DMS79 treated with DMSO at 0.1 percent for 48 hours (cell line): ENCODE data around the gene ACSL4.
"Not testable (repeated sequence)": the region's sequence is repeated elsewhere in the genome, so short reads cannot be mapped to it uniquely, and the experiment has no call there.

ENCODE experiments used
- DNase-seq: peaks from one replicate; lab custom pipeline; 2025; lab: John Stamatoyannopoulos, UW

The ACSL4 gene

DNA sequence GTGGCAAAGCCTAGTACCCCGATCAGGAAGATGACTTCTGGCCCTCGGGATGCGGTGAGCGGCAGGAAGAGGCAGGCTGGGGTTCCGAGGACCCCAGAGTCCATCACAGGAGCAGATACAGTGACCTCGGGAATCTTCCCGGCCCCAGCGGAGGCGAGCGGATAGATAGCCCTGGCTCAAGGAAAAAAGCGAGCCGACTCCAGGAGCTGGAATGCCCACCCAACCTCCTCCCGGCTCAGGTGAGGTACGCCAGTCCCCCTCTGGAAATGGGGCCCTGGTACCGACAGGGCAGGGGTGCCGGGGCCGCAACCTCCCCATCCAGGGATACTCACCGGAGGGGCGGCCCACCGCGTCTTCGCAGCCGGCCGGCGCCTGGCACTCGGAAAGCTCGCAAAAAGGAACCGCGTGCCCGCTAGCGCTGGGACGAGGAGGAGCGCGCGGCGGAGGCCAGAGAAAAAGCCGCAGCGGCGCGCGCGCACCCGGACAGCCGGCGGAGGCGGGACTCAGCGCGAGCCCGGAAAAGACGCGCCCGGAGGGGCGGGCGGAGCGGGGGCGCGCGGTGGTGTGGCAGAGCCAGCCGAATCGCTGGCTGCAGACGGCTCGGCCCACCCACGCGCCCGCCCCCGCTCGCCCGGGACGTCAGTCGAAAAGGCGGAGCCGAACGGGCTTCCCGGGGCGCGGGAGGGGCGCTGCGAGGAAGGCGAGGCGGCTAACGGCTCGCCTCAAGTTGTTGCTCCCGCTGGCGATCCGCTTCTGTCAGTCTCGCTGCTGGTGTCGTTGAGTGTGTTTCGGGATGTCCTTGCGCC is at the start of gene ACSL4:
ACSL4 (minus strand) TSS at position 451 of the 806 bp plus-strand sequence. CDS start 49,894 bp downstream, outside the sequence.
- peak; percentile 47 for DNase-seq

DNA sequence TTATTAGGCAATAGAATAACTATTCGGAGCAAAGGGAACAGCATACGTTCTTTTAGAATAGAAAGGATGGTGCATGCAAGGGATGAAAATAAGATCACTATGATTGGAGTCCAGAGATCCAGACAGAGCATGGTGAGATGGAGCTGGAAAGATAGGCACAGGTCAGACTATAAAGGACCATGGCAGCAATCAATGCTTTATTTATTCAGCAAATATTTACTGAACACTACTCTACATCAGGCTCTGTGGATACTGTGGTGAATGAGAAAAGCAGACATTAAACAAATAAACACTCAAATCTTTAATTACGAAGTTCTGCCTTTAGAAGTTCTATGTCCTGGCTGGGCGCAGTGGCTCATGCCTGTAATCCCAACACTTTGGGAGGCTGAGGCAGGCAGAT is 44.7 kb upstream of the ACSL4 start:
- no peak for DNase-seq

DNA sequence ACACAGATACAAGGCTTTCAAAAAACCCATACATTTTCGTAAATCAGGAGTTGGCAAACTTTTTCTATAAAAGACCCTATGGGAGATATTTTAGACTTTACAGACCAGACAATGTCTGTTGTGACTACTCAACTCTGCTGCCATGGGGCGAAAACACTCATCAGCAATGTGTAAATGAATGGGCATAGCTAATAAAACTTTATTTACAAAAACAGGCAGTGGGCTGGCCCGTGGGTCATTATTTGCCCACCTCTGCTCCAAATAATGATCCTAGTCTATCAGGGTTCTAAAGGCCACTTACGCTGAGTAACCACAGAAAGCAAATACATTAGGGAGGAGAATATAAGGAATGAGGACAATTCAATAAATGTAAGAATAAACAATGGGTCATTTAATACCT is 43.9 kb upstream of the ACSL4 start:
- DNase-seq: no peak

DNA sequence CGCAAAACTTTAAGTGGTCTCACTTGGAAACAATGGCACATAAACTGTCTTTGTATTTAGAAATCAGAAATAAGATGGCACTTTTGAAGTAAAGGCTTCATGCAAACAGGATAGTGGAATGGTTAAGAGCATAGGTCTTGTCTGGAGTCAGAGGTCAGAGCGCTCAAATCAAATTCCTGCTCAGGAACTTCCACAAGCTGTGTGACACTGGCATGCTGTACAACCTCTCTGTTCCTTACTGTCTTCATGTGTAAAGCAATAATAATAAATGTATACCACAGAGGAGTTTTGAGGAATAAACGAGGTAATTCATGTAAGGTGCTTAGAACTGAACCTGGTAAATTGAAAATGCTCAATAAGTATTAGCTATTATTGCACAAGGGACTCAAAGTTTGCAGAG is 43.4 kb upstream of the ACSL4 start:
- DNase-seq: no peak

DNA sequence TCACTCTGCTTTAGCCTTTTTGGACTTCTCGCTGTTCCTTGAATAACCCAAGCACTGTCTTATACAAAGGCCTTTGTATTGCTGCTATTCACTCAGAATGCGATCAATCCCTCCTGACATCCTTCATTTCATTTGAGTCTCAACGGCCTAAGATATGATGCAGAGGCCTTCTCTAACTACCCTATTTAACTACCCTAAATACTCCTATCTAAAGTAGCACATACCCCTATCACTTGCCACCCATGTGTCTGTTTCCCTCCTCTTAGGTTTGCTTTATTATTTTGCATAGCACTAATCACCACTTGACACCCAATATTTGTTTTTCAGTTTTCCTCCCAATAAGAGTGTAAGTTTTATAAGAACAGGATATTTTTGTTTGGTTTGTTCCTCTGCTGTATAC is 42.3 kb upstream of the ACSL4 start:
- DNase-seq: no peak

DNA sequence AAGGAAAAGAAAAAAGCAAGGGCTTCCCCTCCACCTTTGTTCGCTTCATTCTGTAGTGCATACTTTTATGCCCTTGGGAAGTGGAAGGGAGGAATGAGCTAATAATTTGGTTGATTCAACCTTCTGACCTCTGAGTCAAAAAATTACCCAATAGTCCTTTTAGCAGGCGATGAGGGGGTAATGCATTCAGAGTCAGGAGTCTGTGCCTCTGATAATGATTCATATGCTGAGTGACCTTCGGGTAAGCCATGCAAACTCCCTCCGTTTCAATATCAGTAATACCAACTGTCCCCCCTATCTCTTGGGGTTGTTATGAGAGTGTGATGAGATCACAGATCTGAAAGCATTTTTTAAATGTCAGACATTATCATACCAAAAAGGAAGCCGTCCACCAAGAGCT is 41.6 kb upstream of the ACSL4 start:
- DNase-seq: no peak

DNA sequence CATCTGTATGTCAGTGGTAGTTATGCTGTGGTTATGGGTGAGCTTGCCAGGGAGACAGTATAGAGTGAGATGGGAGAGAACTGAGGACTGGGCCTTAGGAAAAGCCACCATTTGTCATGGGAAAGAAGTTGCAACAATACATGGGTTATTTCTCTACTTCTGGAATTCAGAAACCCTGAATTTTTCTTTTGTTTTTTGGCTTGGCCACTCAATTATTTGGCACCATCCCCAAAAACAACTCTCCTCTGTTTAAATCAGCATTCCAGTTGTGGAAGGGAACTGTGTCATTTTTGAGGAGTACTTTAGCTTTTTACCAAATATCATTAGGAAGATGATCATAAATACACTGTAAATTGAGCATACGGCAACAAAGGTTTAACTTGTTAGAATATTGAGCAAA is 41.1 kb upstream of the ACSL4 start:
- DNase-seq: no peak

DNA sequence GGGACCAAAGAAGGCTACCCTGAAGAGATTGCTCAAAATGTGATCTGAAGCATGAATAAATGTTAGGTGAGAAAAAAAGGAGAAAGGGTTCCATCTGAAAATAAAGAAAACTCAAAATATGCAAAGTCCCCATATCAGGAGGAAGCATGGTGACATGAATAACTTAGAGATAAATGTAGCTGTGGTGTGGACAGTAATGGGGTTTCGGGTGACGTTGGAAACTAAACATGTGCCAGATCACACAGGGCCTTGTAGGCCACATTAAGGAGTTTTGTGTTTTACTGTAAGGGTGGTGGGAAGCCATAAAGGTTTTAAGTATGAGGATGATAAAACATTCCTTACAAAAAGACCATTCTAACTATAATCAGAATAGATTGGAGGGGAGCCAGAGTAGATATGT is 40.3 kb upstream of the ACSL4 start:
- DNase-seq: no peak

DNA sequence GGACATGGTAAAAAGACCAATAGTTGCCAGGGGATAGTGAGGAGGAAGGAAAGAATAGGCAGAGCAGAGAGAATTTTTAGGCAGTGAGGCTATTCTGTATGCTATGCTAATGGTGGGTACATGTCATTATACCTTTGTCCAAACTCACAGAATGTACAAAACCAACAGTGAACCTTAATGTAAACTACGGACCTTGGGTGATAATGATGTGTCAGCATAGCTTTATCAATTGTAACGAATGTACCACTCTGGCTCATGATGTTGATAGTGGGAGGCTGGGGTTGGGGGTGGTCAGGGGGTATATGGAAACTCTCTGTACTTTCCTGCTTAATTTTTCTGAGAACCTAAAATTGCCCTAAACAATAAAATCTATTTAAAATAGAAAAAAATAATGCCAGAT is 37.7 kb upstream of the ACSL4 start:
- no peak for DNase-seq

DNA sequence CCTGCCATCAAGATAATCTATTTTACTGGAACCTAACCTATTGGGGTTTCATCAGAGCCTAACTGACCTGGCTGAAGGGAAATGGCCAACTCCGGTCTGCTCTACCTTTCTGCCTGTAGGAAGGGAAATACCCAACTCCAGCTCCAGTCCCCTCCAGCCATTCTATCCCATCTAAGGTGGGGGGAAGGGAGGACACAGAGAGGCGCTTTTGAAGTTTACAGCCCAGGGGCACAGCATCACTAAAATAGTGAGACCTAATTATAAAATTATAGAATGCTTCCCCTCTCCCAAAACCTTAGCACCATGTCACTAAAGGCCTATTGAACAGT is 27.8 kb upstream of the ACSL4 start:
- DNase-seq: no peak

DNA sequence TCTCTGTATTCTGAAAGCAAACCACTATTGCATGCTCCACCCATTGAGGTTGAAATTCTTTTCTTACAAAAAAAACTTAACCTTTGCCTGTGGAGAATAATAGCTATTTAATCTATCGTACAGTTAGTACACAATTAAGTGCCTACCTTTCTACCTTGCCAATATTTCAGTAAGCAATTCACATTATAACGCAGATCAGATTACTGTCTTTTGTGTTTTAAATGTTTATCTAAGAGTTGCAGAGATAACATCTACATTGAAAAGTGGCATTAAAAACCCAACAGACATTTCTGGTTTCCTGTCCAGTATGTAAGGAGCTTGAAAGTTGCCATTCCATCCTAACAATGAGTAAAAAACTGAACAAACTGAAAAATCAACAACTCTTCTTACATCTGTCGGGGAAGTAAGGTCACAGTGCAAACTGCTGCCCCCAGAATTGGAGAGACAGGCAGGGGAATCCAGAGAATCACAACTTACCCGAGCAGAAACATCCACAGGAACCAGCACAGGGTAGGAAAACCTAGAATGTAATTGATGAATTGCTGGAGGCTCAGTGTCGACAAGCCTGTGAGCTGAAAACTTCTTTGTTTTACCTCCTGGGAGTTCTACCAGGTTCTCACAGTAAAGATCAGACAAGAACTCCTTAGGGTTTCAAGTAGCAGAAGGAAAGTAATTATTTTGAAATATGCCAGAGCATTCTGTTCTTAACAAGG is 27.3 kb upstream of the ACSL4 start:
- DNase-seq: peak; percentile 3

DNA sequence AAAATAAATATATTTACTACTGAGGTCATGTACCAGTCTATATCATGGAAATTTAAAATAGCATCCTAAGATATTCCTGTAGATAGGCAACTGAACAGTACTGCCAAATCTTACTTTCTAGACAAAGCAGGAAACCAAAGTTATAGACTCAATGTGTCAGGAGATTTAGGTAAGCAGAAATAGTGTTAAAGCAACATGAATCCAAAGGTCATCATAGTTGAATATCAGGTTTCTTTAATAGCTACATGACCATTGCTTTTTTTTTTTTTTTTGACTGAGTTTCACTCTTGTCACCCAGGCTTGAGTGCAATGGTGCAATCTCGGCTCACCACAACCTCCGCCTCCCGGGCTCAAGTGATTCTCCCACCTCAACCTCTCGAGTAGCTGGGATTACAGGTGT is 20.2 kb upstream of the ACSL4 start:
- no peak for DNase-seq

DNA sequence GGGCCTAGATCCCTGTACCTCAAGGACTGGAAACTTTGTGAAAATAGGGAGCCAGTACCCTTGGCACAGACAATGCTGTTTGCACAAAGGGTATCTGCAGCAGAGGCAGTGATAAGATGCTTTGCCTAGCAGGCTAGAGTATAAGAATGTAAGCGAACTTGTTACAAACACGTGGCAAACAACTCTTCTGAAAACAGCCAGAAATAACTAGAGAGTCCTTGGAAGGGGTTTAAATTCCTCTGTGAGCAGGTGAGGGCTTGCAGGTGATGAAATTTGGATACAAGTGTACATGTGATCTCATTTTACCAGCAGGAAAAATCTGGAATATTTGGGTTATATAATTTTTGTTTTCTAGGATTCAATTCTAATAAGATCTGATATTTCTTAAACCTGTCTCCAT is 18.6 kb upstream of the ACSL4 start:
- no peak for DNase-seq

DNA sequence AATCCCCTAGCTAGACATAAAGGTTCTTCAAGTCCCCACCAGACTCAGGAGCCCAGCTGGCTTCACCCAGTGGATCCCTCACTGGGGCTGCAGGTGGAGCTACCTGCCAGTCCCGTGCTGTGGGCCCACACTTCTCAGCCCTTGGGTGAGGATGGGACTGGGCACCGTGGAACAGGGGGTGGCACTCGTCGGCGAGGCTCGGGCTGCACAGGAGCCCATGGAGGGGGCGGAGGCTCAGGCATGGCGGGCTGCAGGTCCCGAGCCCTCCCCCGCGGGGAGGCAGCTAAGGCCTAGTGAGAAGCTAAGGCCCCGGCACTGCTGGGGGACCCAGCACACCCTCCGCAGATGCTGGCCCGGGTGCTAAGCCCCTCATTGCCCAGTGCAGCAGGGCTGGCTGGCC is 16.1 kb upstream of the ACSL4 start:
- no peak for DNase-seq

DNA sequence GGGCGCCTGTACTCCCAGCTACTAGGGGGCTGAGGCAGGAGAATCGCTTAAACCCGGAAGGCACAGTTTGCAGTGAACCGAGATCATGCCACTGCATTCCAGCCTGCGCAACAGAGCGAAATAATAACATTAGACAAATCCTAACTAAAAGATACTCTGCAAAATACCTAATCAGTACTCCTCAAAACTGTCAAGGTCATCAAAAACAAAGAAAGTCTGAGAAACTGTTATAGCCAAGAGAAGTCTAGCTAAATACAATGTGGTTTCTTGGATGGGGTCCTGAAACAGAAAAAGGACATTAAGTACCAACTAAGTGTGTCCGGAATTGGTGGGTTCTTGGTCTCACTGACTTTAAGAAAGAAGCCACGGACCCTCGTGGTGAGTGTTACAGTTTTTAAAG is 14.6 kb upstream of the ACSL4 start:
- no peak for DNase-seq

DNA sequence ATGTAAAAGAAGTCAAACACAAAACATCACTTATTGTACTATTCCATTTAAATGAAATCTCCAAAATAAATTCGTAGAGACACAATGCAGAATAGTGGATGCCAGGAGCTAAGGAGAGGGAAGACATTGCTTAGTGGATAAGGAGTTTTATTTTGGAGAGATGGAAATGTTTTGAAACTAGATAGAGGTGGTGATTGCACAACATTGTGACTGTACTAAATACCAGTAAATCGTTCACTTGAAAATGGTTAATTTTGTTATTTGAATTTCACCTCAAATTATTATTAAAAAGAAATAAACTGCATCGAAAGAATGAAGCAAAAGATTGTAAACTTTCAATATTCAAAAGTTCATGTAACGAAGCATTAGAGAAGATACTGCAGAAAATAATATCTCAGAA is 9.7 kb upstream of the ACSL4 start:
- DNase-seq: no peak

DNA sequence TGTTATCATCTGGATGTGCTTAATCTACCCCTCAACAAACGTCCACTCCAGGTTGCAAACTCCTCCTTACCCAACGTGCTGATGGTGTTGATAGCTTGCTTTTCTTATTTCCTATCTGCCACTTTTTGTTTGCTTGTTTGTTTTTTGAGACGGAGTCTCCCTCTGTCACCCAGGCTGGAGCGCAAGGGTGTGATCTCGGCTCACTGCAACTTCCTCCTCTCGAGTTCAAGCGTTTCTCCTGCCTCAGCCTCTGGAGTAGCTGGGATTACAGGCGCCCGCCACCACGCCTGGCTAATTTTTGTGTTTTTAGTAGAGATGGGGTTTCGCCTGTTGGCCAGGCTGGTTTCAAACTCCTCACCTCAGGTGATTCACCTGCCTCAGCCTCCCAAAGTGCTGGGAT is 7.8 kb upstream of the ACSL4 start:
- not testable (repeated sequence) for DNase-seq

DNA sequence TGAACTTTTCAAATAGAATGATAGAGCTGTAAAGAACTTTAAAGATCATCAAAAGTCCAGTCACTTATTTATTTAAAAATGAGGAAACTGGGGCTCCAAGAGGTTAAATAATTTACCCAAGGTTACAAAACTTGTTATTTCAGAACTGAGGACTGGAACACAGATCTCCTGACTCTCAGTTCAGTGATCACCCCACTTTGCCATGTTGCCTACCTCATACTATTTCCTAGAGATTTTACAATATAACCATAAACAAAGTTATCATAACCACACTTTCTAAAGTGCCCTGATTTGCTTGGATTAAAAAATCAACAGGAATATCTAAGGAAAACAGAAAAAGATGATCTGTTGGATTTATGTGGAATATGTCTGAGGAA is 7.4 kb upstream of the ACSL4 start:
- DNase-seq: no peak

DNA sequence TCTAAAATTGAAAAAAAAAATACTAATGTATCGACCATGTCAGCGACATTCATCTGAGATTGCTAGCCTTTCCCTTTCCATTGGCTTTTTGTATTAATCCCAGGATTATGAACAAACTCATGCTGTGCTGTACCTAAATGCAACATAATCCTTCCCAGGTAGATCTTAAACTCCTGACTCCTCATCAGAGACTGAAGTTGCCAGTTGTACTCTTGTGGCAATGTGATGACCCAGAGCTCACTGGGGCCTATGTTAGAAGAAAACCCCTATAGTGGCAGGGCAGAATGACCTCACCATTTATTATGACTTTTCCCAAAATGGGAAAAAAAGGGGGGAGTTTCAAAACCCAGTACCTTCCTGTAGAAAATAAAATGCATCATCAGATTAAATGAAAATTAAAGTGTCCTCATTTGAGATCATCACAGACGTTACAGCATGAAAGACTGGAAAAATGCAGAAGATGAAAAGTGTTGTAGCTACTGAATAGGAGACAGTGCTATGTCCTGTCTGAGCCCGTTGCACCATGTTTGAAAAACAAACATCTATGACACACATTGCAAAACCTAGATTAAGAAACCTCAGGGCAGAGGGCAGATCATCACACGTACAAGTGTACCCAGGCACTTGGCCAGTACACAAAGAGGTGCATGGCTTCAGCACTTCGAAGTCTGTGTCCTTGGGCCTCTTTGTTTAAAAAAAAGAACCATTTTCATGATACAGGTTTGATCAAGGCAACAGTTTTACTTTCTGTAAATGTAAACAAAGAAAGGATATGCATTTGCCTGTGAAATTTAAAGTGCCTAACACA is 6.8 kb upstream of the ACSL4 start:
- DNase-seq: no peak

DNA sequence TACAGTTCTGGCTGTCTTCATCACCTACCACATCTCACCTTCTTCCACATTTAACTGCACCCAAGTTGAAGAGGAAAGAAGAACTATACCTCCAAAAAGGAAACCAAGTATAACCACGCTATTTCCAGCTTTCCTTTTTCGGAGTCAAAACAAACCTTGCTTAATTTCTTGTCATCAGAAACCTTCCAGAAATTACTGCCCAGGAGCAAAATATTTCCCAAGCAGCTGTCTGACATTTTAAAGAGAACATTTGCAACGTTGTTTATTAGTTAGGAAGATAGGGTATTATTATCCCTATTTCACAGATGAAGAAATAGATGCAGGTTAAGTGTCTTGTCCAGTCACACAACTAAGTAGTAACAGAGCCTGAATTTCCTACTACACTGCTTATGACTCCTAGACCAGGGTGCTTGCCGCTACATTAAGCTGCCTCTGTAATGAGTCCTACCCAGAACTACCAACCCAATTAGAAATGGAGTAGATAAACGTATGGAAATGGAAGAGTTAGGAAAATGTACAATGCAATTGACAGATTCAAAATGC is 2.2 kb upstream of the ACSL4 start:
- no peak for DNase-seq

DNA sequence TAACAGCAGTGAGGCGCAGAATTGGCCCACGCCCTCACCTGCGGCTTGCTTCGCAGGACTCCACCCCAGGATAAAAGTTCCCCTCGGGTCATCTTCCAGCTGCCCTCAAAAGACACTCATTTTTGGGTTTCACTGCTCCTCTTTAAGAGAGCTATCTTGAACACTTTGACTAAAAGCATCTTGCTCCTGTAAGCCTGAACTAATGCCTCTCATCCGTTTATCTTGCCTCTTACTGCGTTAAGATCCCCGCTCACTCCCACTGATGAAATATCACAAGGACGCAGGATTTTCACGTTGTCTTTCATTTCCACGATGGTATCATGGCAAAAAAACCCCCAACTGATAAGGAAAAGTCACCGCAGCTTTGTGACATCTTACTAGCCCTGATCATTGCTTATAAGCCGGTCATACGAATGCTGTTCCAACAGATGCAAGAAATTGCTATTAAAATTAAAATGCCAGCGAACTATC is 591 bp upstream of the ACSL4 start:
- no peak for DNase-seq

DNA sequence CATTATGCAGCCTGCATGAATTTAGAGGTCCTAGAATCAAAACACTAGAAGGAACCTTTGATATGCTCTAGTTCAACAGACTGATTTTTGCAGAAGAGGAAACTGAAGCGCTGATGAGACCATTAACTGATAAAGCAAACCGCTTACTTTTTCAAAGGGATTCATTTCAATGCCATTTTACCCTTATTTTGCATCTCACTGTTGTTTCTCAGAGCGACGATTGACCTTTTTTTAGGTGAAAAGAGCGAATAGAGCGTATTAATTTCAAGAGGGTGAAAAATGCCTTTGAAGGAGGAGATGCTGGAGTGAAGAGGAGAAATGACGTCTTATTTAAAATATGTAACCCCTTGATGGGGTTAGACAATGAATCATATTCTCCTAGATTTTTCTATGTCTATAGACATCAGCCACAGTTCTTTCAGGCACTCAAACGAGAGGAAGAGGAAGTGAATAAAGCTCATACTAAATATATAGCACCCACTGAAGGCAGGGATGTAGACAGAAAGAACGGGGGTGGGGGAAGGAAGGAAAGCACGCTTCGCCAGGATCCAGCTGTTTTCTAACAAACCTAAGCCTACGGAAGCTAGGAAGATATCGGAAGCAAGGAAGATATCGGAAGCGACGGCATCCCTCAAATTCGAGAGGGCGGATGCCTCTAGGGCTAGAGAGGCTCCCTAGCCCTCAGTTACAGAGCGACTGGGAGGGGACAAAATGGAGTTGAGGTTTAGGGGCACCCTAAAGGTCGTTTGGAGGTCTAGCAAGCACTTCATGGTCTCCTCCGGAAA is 848 bp downstream of the ACSL4 start:
- DNase-seq: peak; percentile 42
